ENCODE data around the gene SLMAP. TPM values are rescaled to one million over a fixed set of nuclear protein-coding genes. Genes with fewer than 3 reads are reported as not detected.

SLMAP gene
- total and polyA plus RNA-seq, 2 of the 13 experiments (the other 11 are each of a cell fraction or from before 2014, with no cell fraction given), result 24.0 to 48.3 TPM

DNA sequence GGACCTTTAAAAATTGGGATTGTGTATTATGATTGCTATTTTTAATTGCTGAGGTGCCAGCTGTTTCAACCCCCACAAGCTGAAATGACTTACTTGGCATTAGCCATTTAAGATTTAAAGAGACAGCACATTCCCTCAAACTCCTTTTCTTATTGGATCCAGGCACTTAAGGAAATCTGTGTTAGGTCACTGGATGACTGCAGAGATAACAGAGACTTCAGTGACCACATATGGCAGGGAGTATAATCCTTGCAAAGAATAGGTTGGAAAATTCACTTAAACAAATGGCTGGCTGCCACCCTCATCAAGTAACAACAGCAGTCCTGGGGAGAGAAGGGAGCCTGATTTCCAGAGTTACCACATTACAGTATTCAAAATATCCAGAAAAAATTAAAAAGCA is 66.6 kb downstream of the SLMAP start:
- BruUV-seq (replicated peaks), result no TSS peak
- no peak for FAIRE-seq
- no peak overlapping the region for H3K4me3 ChIP-seq (replicated peaks in 1 of 3; ENCODE audit: insufficient read depth in 1 of 3, low read depth in 2 of 3, low read length in 3 of 3)
- no peaks in the 10 kb centered on the region for H3K27me3 ChIP-seq (ENCODE audit: control insufficient read depth in 1 of 2, insufficient read depth in 2 of 2, low read length in 2 of 2)
- CTCF ChIA-PET (ENCODE audit: low intra/inter-chr PET ratio, low total read pairs), result no interaction called here
- intact Hi-C loops (cut with micrococcal nuclease; ENCODE audit: unreplicated experiment) (loop anchor here (10.0 kb wide), 1 partner anchor 228 kb away; the partner anchor contains the start of gene ARF4), in situ Hi-C loops (cut with HindIII; ENCODE audit: extremely low pct_ligation_motif_present, low pct_unique_long_range_greater_than_20kb) (no loop called here)
- TF ChIP-seq SNAPC5 (CRISPR knock-in tag; IDR thresholded peaks at IDR 0.05; ENCODE audit: borderline replicate concordance) (no peak), GATAD2A (CRISPR knock-in tag; IDR thresholded peaks at IDR 0.05) (no peak), GATA4 (IDR thresholded peaks at IDR 0.05; ENCODE audit: borderline replicate concordance, low read depth) (no peak), ZNF17 (CRISPR knock-in tag; IDR thresholded peaks at IDR 0.05) (no peak), MYNN (CRISPR knock-in tag; IDR thresholded peaks at IDR 0.05; ENCODE audit: low read depth) (no peak), RFX5 (IDR thresholded peaks at IDR 0.05; ENCODE audit: low read depth, low read length) (no peak), CHD2 (IDR thresholded peaks at IDR 0.05; ENCODE audit: low read depth, low read length) (no peak), ZNF609 (CRISPR knock-in tag; IDR thresholded peaks at IDR 0.05; ENCODE audit: borderline replicate concordance) (no peak), HNRNPLL (IDR thresholded peaks at IDR 0.05; ENCODE audit: low read depth, low read length, poor library complexity, severe bottlenecking) (no peak), FIP1L1 (IDR thresholded peaks at IDR 0.05; ENCODE audit: borderline replicate concordance, insufficient read depth, low read depth, low read length) (no peak), MAX (IDR thresholded peaks at IDR 0.05) (no peak)
- TF ChIP-seq, protein P1, sequence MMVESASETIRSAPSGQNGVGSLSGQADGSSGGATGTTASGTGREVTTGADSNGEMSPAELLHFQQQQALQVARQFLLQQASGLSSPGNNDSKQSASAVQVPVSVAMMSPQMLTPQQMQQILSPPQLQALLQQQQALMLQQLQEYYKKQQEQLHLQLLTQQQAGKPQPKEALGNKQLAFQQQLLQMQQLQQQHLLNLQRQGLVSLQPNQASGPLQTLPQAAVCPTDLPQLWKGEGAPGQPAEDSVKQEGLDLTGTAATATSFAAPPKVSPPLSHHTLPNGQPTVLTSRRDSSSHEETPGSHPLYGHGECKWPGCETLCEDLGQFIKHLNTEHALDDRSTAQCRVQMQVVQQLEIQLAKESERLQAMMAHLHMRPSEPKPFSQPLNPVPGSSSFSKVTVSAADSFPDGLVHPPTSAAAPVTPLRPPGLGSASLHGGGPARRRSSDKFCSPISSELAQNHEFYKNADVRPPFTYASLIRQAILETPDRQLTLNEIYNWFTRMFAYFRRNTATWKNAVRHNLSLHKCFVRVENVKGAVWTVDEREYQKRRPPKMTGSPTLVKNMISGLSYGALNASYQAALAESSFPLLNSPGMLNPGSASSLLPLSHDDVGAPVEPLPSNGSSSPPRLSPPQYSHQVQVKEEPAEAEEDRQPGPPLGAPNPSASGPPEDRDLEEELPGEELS (CRISPR knock-in tag; IDR thresholded peaks at IDR 0.05), result no peak
- no peak for ATAC-seq
- H3K79me2 ChIP-seq (ENCODE audit: insufficient read depth, low read length), result peaks cover 70% of the 10 kb centered on the region
- no peaks in the 10 kb centered on the region for H3K9me3 ChIP-seq (ENCODE audit: low read length)
- no peak overlapping the region for H3K9ac ChIP-seq (ENCODE audit: insufficient read depth, low read depth, low read length)
- no peak overlapping the region for H3K4me2 ChIP-seq (ENCODE audit: low read depth, low read length)
- POLR2A ChIA-PET, result interaction anchor here (1.1 kb wide), 1 partner anchor 13 kb away, joined by 3 read pairs; no protein-coding TSS in a partner anchor
- H4K20me1 ChIP-seq (ENCODE audit: insufficient read depth, low read length), result peaks cover 8% of the 10 kb centered on the region; the same call in 1 of the 2 replicates
- no peak for DNase-seq (ENCODE audit: low spot score)
- H3K4me1 ChIP-seq (ENCODE audit: insufficient read depth, low read length), result peaks cover 81% of the 10 kb centered on the region
- H2AFZ ChIP-seq (ENCODE audit: low read length), result no peak overlapping the region
- H3K27ac ChIP-seq (ENCODE audit: extremely low read length, insufficient read depth, low read length), result no peak overlapping the region
- no peaks in the 10 kb centered on the region for H3K36me3 ChIP-seq (replicated peaks in 1 of 2; ENCODE audit: control insufficient read depth in 1 of 2, insufficient read depth in 2 of 2, low read length in 2 of 2)
